GM12878 (cell line): Measurements from ENCODE around the gene CPEB1. TPM values are rescaled to one million over a fixed set of nuclear protein-coding genes. Genes with fewer than 3 reads are reported as not detected.

ENCODE experiments used
- ATAC-seq: fragments of 200-7000 bp; cut with Tn5 transposase; 3 replicates; pipeline ENCODE4 v1.9.1; 2020; ENCODE audit warnings: mild to moderate bottlenecking, moderate library complexity
- BruUV-seq: library from RNA; stranded (reverse); fragments of 400-500 nt; replicated peaks from 2 replicates; lab custom pipeline; 2021; lab: Mats Ljungman, UMichigan
- CTCF ChIA-PET: fragments of 300-600 bp; sonication (Branson Sonifier 250); formaldehyde crosslinking; extraction: SDS; loops from one replicate; lab custom pipeline; 2021; ENCODE audit warnings: inconsistent platforms; lab: Yijun Ruan, JAX
- POLR2A ChIA-PET: fragments of 350-600 bp; formaldehyde crosslinking; extraction: SDS; loops from one replicate; lab custom pipeline; 2021; ENCODE audit warnings: inconsistent platforms; lab: Charles Lee
- RAD21 ChIA-PET: fragments of 300-600 bp; sonication (Branson Sonifier 250); formaldehyde crosslinking; loops from one replicate; lab custom pipeline; 2023; ENCODE audit warnings: antibody characterized with exemption; ENCODE audit not compliant: unreplicated experiment; lab: Charles Lee
- SMC1A ChIA-PET: fragments of 300-600 bp; sonication (Branson Sonifier 250); formaldehyde crosslinking; loops from one replicate; lab custom pipeline; 2023; ENCODE audit not compliant: unreplicated experiment, uncharacterized antibody; lab: Charles Lee
- DNase-seq: peaks from one replicate; pipeline ENCODE4 v3.0.0-alpha.2; 2011; ENCODE audit warnings: low read depth, low spot score
- FAIRE-seq: peaks from 3 replicates; lab custom pipeline; 2011; peaks lifted over from hg19 to GRCh38; lab: Jason Lieb, UNC
- H2AFZ ChIP-seq: 2 replicates; pipeline ENCODE4 v1.6.0; 2011; ENCODE audit warnings: low read depth, low read length, control low read depth; ENCODE audit not compliant: control insufficient read depth
- H3K27ac ChIP-seq: 2 replicates; pipeline ENCODE4 v1.5.1; 2011; ENCODE audit warnings: control low read depth; ENCODE audit not compliant: control insufficient read depth, insufficient read depth
- H3K27me3 ChIP-seq, 2 experiments: replicated peaks in 1 of 2; 2 replicates each; pipeline versions ENCODE4 v1.6.0 to v1.6.1; 2011; ENCODE audit warnings: low read length in 1 of 2; ENCODE audit not compliant: control insufficient read depth in 2 of 2, insufficient read depth in 2 of 2
- H3K36me3 ChIP-seq, 2 experiments: 2 replicates each; pipeline ENCODE4 v1.5.1; 2011; ENCODE audit warnings: low read length in 1 of 2; ENCODE audit not compliant: control insufficient read depth in 2 of 2, insufficient read depth in 2 of 2
- H3K4me1 ChIP-seq: 2 replicates; pipeline ENCODE4 v1.6.1; 2011; ENCODE audit warnings: mild to moderate bottlenecking, low read length, moderate library complexity, mixed read lengths; ENCODE audit not compliant: control insufficient read depth, insufficient read depth
- H3K4me2 ChIP-seq: 2 replicates; pipeline ENCODE4 v1.6.0; 2011; ENCODE audit warnings: control low read depth; ENCODE audit not compliant: control insufficient read depth, insufficient read depth
- H3K4me3 ChIP-seq: fragments of 200-600 bp; sonication (generic); 2 replicates; pipeline ENCODE4 v1.5.1; 2016
- H3K79me2 ChIP-seq: 2 replicates; pipeline ENCODE4 v1.6.0; 2011; ENCODE audit warnings: low read length; ENCODE audit not compliant: control insufficient read depth, insufficient read depth
- H3K9ac ChIP-seq: 2 replicates; pipeline ENCODE4 v1.8.0; 2011; ENCODE audit warnings: low read length, control low read depth, mixed read lengths; ENCODE audit not compliant: control insufficient read depth, insufficient read depth
- H3K9me3 ChIP-seq: replicated peaks from 3 replicates; pipeline ENCODE4 v1.5.1; 2011; ENCODE audit warnings: mild to moderate bottlenecking, low read length; ENCODE audit not compliant: control insufficient read depth, insufficient read depth
- H4K20me1 ChIP-seq: 2 replicates; pipeline ENCODE4 v1.6.0; 2011; ENCODE audit not compliant: control insufficient read depth, insufficient read depth
- ETV6 ChIP-seq, 2 experiments: fragments of 450-650 bp in 1 of 2; IDR thresholded peaks in 1 of 2; conservative IDR thresholded peaks in 1 of 2; 2 replicates each; pipeline ENCODE4 v1.6.1; 2014; ENCODE audit warnings: antibody characterized with exemption in 1 of 2, borderline replicate concordance in 1 of 2, low read depth in 1 of 2, mild to moderate bottlenecking in 1 of 2, moderate library complexity in 1 of 2
- EZH2 ChIP-seq: IDR thresholded peaks from 2 replicates; pipeline ENCODE4 v1.6.1; 2012; ENCODE audit warnings: low read depth, mild to moderate bottlenecking, control low read depth, inconsistent platforms, low read length, borderline replicate concordance; ENCODE audit not compliant: control insufficient read depth
- NFXL1 ChIP-seq: fragments of 450-650 bp; IDR thresholded peaks from 2 replicates; pipeline ENCODE4 v1.6.1; 2017; ENCODE audit warnings: antibody characterized with exemption, mild to moderate bottlenecking, borderline replicate concordance
- TCF3 ChIP-seq: IDR thresholded peaks from 2 replicates; pipeline ENCODE4 v1.6.1; 2012; ENCODE audit warnings: low read depth, mild to moderate bottlenecking, low read length, borderline replicate concordance; ENCODE audit not compliant: insufficient read depth
- ZNF24 ChIP-seq: fragments of 450-650 bp; IDR thresholded peaks from 2 replicates; pipeline ENCODE4 v1.6.1; 2017; ENCODE audit warnings: antibody characterized with exemption, mild to moderate bottlenecking
- ZSCAN29 ChIP-seq: fragments of 450-650 bp; IDR thresholded peaks from 2 replicates; pipeline ENCODE4 v1.6.1; 2017; ENCODE audit warnings: mild to moderate bottlenecking, moderate library complexity
- WGBS: methylation state at CpG from one replicate; pipeline ENCODE4 v1.1.6; 2016; ENCODE audit warnings: low lambda C conversion rate; ENCODE audit not compliant: insufficient replicate concordance, insufficient coverage; ENCODE audit errors: missing lambda C conversion rate; 5-methylcytosine and 5-hydroxymethylcytosine counted together
- in situ Hi-C: fragments of 300-500 bp; cut with MboI; formaldehyde crosslinking; loops from 9 replicates; pipeline ENCODE4 v1.14.3; 2018; ENCODE audit warnings: mixed read lengths
- intact Hi-C: fragments of 100-400 bp; cut with micrococcal nuclease; formaldehyde crosslinking; loops from one replicate; pipeline ENCODE4 v1.14.2; 2022; ENCODE audit not compliant: unreplicated experiment
- polyA plus RNA-seq, 11 experiments: library from polyadenylated mRNA; depleted of rRNA in 4 of 11; unstranded in 6 of 11; stranded (reverse) in 5 of 11; fragments of >200 nt; fragmentation: Nextera tagmentation in 4 of 11; fragmentation: Illumina TruSeq in 1 of 11; extraction: Ambion mirVana in 4 of 11; extraction: Trizol in 1 of 11; gene quantifications; 1 replicate in 1 of 11; 2 replicates in 10 of 11; pipeline versions ENCODE4 v1.2.1 to v1.2.3, GENCODE V29; 2011 to 2016; ENCODE audit warnings: inconsistent platforms in 2 of 11, missing spikeins in 2 of 11, low read depth in 1 of 11
- total RNA-seq, 4 experiments: library from RNA; depleted of rRNA in 3 of 4; stranded (reverse); fragments of >200 nt in 3 of 4; fragmentation: Illumina TruSeq in 1 of 4; extraction: Trizol in 1 of 4; gene quantifications; 2 replicates each; pipeline versions ENCODE4 v1.2.1 to v1.2.3, GENCODE V29; 2013 to 2021
- TF ChIP-seq, protein P1 (sequence below): fragments of 450-650 bp; IDR thresholded peaks from 2 replicates; pipeline ENCODE4 v1.6.1; 2014; ENCODE audit warnings: mild to moderate bottlenecking
- TF ChIP-seq, protein P2 (sequence below): fragments of 450-650 bp; IDR thresholded peaks from 2 replicates; pipeline ENCODE4 v1.6.1; 2017; ENCODE audit warnings: mild to moderate bottlenecking

CPEB1 gene
- total and polyA plus RNA-seq, 10 of the 15 experiments (the other 5 are each of a cell fraction or from before 2014, with no cell fraction given) = 0.05 to 1.1 (median 0.46) TPM

DNA sequence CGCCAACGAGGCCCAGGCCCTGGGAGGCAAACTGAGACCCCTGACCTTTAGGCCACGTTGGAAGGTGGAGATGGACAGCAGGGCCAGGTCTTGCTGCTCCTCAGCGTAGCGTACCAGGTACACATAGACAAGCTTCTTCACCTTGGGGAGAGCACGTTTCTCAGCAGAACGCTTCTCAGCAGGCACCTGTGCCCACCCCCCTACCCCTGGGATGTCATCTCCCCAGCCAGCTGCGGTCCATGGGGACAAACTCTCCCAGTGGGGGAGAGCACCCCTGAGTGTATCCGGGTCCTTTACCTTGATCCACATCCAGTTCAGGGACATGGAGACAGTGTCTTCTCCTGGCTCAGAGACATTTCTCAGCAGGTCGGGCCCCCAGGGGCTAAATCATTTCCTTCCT lies 41.5 kb upstream of the CPEB1 start:
- H3K4me2 ChIP-seq = no peak overlapping the region
- no peaks in the 10 kb centered on the region for H3K36me3 ChIP-seq
- ATAC-seq (no peak), FAIRE-seq (no peak), DNase-seq (no peak)
- TF ChIP-seq TCF3 = no peak
- no peak for TF ChIP-seq EZH2
- TF ChIP-seq, protein P1, sequence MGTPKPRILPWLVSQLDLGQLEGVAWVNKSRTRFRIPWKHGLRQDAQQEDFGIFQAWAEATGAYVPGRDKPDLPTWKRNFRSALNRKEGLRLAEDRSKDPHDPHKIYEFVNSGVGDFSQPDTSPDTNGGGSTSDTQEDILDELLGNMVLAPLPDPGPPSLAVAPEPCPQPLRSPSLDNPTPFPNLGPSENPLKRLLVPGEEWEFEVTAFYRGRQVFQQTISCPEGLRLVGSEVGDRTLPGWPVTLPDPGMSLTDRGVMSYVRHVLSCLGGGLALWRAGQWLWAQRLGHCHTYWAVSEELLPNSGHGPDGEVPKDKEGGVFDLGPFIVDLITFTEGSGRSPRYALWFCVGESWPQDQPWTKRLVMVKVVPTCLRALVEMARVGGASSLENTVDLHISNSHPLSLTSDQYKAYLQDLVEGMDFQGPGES = no peak
- H4K20me1 ChIP-seq = no peaks in the 10 kb centered on the region
- RAD21 ChIA-PET = no interaction called here
- no TSS peak for BruUV-seq
- H3K27ac ChIP-seq = no peak overlapping the region
- no peaks in the 10 kb centered on the region; a peak in 1 of 4 replicates for H3K27me3 ChIP-seq
- SMC1A ChIA-PET = no interaction called here
- POLR2A ChIA-PET = no interaction called here
- H3K4me1 ChIP-seq = no peaks in the 10 kb centered on the region
- 38% methylated on average over 10 of the region's 10 CpGs for WGBS
- no peak overlapping the region for H3K9ac ChIP-seq
- in situ Hi-C loops = no loop called here
- no peak overlapping the region for H3K4me3 ChIP-seq
- no peaks in the 10 kb centered on the region for H3K79me2 ChIP-seq
- intact Hi-C loops = no loop called here
- CTCF ChIA-PET = no interaction called here
- no peaks in the 10 kb centered on the region; the same call in 2 of the 3 replicates for H3K9me3 ChIP-seq
- H2AFZ ChIP-seq = no peak overlapping the region

DNA sequence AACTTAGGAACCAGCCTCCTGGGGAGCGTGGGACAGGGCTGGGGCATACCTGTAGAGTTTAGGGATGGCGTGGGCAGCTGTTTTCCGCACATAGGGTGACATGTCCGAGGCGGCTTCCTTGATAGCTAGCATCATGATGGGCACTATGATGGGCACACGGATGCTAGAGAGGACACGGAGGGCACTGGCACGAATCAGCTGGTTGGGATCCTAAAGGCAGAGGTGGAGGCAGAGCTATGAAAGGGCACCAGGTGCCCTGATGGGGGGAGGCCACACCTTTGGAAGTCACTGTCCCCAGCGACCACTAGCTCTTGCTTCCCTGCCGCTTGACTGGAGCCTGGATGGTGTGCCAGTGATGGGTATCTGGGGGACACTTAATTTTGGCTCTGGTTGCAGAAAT lies 34.2 kb upstream of the CPEB1 start:
- POLR2A ChIA-PET = no interaction called here
- no TSS peak for BruUV-seq
- FAIRE-seq (no peak), ATAC-seq (no peak), DNase-seq (no peak)
- Histone ChIP-seq H3K27me3 (no peaks in the 10 kb centered on the region; a peak in 1 of 4 replicates), H3K79me2 (no peaks in the 10 kb centered on the region), H3K4me2 (no peak overlapping the region), H3K9me3 (no peaks in the 10 kb centered on the region; the same call in 2 of the 3 replicates), H3K27ac (no peak overlapping the region), H4K20me1 (no peaks in the 10 kb centered on the region), H3K4me1 (no peaks in the 10 kb centered on the region), H3K4me3 (no peak overlapping the region), H3K9ac (no peak overlapping the region), H3K36me3 (no peaks in the 10 kb centered on the region), H2AFZ (no peak overlapping the region)
- no peak for TF ChIP-seq ZNF24
- no peak for TF ChIP-seq NFXL1
- no peak for TF ChIP-seq ETV6 (conservative IDR thresholded peaks at IDR 0.05 in 1 of 2, IDR thresholded peaks at IDR 0.05 in 1 of 2; ENCODE audit: borderline replicate concordance in 1 of 2, low read depth in 1 of 2)
- TF ChIP-seq, protein P2, sequence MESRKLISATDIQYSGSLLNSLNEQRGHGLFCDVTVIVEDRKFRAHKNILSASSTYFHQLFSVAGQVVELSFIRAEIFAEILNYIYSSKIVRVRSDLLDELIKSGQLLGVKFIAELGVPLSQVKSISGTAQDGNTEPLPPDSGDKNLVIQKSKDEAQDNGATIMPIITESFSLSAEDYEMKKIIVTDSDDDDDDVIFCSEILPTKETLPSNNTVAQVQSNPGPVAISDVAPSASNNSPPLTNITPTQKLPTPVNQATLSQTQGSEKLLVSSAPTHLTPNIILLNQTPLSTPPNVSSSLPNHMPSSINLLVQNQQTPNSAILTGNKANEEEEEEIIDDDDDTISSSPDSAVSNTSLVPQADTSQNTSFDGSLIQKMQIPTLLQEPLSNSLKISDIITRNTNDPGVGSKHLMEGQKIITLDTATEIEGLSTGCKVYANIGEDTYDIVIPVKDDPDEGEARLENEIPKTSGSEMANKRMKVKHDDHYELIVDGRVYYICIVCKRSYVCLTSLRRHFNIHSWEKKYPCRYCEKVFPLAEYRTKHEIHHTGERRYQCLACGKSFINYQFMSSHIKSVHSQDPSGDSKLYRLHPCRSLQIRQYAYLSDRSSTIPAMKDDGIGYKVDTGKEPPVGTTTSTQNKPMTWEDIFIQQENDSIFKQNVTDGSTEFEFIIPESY = no peak
- TF ChIP-seq ZSCAN29 = no peak
- in situ Hi-C loops (no loop called here), intact Hi-C loops (no loop called here)
- SMC1A ChIA-PET = interaction anchor here (1.4 kb wide), 1 partner anchor 69 kb away, joined by 3 read pairs; no protein-coding TSS in a partner anchor
- WGBS = 72% methylated on average over 10 of the region's 10 CpGs
- RAD21 ChIA-PET = no interaction called here
- CTCF ChIA-PET = interaction anchor here (0.6 to 1.5 kb wide), 2 partner anchors 330 to 761 kb away, joined by 3 read pairs; partner anchors contain the start of gene C15orf40
